K562 (cell line): Measurements from ENCODE around the gene IRF2BP2. TPM values are rescaled to one million over a fixed set of nuclear protein-coding genes. Genes with fewer than 3 reads are reported as not detected.
A peak's percentile ranks its signal among the peaks of the same experiment; 100 is the strongest.

Source experiments
- ASH1L ChIP-seq: fragments of 450-650 bp; IDR thresholded peaks from 2 replicates; pipeline ENCODE4 v1.6.1; 2018; ENCODE audit warnings: borderline replicate concordance, mild to moderate bottlenecking, low read depth; ENCODE audit not compliant: partially characterized antibody
- HDAC1 ChIP-seq, 2 experiments: fragments of 450-650 bp; IDR thresholded peaks; 2 replicates each; pipeline ENCODE4 v1.6.1; 2016 to 2017; ENCODE audit warnings: inconsistent platforms in 1 of 2, mild to moderate bottlenecking in 1 of 2, moderate library complexity in 1 of 2
- L3MBTL2 ChIP-seq: fragments of 450-650 bp; IDR thresholded peaks from 2 replicates; pipeline ENCODE4 v1.6.1; 2016; ENCODE audit warnings: mild to moderate bottlenecking, moderate library complexity
- PHF20 ChIP-seq: fragments of 450-650 bp; IDR thresholded peaks from 2 replicates; pipeline ENCODE4 v1.6.1; 2018; ENCODE audit not compliant: partially characterized antibody
- POLR2B ChIP-seq: fragments of 450-650 bp; IDR thresholded peaks from 2 replicates; pipeline ENCODE4 v1.6.1; 2018; ENCODE audit warnings: low read depth; ENCODE audit not compliant: partially characterized antibody
- SMAD4 ChIP-seq: fragments of 250-450 bp; sonication (Bioruptor Pico); conservative IDR thresholded peaks from 2 replicates; pipeline ENCODE4 v1.8.0; 2021; ENCODE audit warnings: inconsistent platforms, mild to moderate bottlenecking, moderate library complexity
- SOX6 ChIP-seq: fragments of 450-650 bp; IDR thresholded peaks from 2 replicates; pipeline ENCODE4 v1.6.1; 2014; ENCODE audit warnings: mild to moderate bottlenecking
- TRIM28 ChIP-seq: fragments of 450-650 bp; IDR thresholded peaks from 2 replicates; pipeline ENCODE4 v1.6.1; 2017
- ZEB2 ChIP-seq: fragments of 450-650 bp; IDR thresholded peaks from 2 replicates; pipeline ENCODE4 v1.6.1; 2016
- ZNF274 ChIP-seq: IDR thresholded peaks from 2 replicates; pipeline ENCODE4 v1.6.1; 2011; ENCODE audit warnings: low read depth, mild to moderate bottlenecking, low read length, moderate library complexity, borderline replicate concordance
- ZNF324 ChIP-seq: fragments of 250-450 bp; sonication (Bioruptor Pico); IDR thresholded peaks from 2 replicates; pipeline ENCODE4 v1.4.0; 2020; ENCODE audit warnings: mild to moderate bottlenecking
- ZNF586 ChIP-seq: fragments of 450-650 bp; formaldehyde crosslinking; conservative IDR thresholded peaks from 2 replicates; pipeline ENCODE4 v1.4.0; 2020; ENCODE audit warnings: mild to moderate bottlenecking, moderate library complexity
- ZNF717 ChIP-seq: fragments of 250-450 bp; sonication (Bioruptor Pico); IDR thresholded peaks from 2 replicates; pipeline ENCODE4 v1.5.0; 2021
- ZZZ3 ChIP-seq: fragments of 450-650 bp; IDR thresholded peaks from 2 replicates; pipeline ENCODE4 v1.6.1; 2016; ENCODE audit warnings: antibody characterized with exemption, mild to moderate bottlenecking, moderate library complexity
- polyA plus RNA-seq, 8 experiments: library from polyadenylated mRNA; depleted of rRNA in 4 of 8; stranded (reverse) in 5 of 8; unstranded in 3 of 8; fragments of >200 nt; fragmentation: Nextera tagmentation in 2 of 8; fragmentation: Illumina TruSeq in 1 of 8; extraction: Ambion mirVana in 2 of 8; extraction: Trizol in 1 of 8; gene quantifications; 2 replicates each; pipeline versions ENCODE4 v1.2.1 to v1.2.3, GENCODE V29; 2011 to 2014; ENCODE audit warnings: inconsistent platforms in 1 of 8, missing spikeins in 1 of 8
- total RNA-seq, 7 experiments: library from RNA; depleted of rRNA in 6 of 7; stranded (reverse); fragments of >200 nt in 6 of 7; fragmentation: Illumina TruSeq in 2 of 7; extraction: Trizol in 2 of 7; gene quantifications; 2 replicates each; pipeline versions ENCODE4 v1.2.1 to v1.2.3, GENCODE V29; 2011 to 2021; ENCODE audit warnings: low replicate concordance in 1 of 7
- TF ChIP-seq, protein P1 (sequence below): fragments of 450-650 bp; IDR thresholded peaks from 2 replicates; pipeline ENCODE4 v1.6.1; 2016; ENCODE audit warnings: mild to moderate bottlenecking
- TF ChIP-seq, protein P2 (sequence below): sonication (generic); formaldehyde crosslinking; IDR thresholded peaks from 2 replicates; pipeline ENCODE4 v1.8.0; 2022; ENCODE audit warnings: missing genetic modification reagents, mild to moderate bottlenecking, borderline replicate concordance
- TF ChIP-seq, protein P3 (sequence below): IDR thresholded peaks from 3 replicates; pipeline ENCODE4 v1.6.1; 2011; ENCODE audit warnings: borderline replicate concordance, mild to moderate bottlenecking; ENCODE audit not compliant: insufficient read length, insufficient read depth
- TF ChIP-seq, protein P4 (sequence below): fragments of 450-650 bp; formaldehyde crosslinking; IDR thresholded peaks from 2 replicates; pipeline ENCODE4 v1.4.0; 2022; ENCODE audit warnings: missing genetic modification characterization
- TF ChIP-seq, protein P5 (sequence below): fragments of 250-450 bp; sonication (Bioruptor Pico); IDR thresholded peaks from 2 replicates; pipeline ENCODE4 v1.5.0; 2020; ENCODE audit warnings: mild to moderate bottlenecking, borderline replicate concordance

Gene IRF2BP2
- total and polyA plus RNA-seq, 9 of the 15 experiments (the other 6 are each of a cell fraction or from before 2014, with no cell fraction given) = 7.7 to 68.6 (median 22.1) TPM

DNA sequence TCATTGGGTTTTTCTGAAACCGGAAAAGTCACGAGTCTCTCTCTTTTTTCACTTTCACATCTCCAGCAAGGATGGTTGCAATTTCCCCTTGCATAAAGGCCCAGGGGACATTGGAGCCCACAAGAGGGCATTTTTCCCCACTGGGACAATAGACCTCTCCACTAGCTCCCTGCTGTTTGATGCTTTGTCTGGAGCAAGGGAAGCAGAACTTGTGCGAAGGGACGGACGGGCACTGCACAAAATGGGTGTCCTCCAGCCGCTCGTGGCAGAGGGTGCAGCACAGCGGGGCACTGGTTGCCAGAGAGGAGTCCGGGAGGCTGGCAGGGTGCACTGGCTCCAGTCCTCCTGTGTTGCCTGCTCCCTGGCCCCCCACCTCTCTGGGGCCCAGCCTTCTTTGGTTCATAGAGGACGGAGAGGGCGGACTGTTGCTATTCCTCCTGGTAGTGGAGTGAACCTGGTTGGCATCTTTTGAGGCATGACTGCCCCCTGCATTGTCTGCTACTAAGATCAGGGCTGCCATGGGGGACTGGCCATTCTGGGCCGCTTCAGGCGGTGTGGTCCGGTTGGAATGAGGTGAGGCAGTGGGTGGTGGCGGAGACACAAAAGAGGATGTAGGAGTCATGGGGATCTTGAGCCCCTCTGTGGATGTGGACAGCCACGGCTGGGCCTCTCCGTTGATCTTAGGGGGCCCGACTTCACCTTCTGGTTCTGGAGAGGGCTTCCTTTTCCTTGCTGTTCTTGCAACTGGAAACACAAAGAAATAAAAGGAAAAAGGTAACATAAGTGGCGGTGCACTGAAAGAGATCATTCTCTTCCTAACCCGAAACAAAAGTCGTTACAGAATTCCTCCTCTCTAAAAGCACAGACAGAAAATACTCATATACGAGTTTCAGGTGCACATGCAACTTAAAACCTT is 2.6 kb downstream of the IRF2BP2 start (continued):
- TF ChIP-seq, protein P1, sequence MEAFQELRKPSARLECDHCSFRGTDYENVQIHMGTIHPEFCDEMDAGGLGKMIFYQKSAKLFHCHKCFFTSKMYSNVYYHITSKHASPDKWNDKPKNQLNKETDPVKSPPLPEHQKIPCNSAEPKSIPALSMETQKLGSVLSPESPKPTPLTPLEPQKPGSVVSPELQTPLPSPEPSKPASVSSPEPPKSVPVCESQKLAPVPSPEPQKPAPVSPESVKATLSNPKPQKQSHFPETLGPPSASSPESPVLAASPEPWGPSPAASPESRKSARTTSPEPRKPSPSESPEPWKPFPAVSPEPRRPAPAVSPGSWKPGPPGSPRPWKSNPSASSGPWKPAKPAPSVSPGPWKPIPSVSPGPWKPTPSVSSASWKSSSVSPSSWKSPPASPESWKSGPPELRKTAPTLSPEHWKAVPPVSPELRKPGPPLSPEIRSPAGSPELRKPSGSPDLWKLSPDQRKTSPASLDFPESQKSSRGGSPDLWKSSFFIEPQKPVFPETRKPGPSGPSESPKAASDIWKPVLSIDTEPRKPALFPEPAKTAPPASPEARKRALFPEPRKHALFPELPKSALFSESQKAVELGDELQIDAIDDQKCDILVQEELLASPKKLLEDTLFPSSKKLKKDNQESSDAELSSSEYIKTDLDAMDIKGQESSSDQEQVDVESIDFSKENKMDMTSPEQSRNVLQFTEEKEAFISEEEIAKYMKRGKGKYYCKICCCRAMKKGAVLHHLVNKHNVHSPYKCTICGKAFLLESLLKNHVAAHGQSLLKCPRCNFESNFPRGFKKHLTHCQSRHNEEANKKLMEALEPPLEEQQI = no peak
- TF ChIP-seq PHF20 = no peak
- no peak for TF ChIP-seq ZNF586 (CRISPR knock-in tag)
- TF ChIP-seq L3MBTL2 = no peak
- peak; percentile 23; the same call in 1 of the 2 replicates for TF ChIP-seq ZNF324
- TF ChIP-seq TRIM28 = no peak
- TF ChIP-seq, protein P2, sequence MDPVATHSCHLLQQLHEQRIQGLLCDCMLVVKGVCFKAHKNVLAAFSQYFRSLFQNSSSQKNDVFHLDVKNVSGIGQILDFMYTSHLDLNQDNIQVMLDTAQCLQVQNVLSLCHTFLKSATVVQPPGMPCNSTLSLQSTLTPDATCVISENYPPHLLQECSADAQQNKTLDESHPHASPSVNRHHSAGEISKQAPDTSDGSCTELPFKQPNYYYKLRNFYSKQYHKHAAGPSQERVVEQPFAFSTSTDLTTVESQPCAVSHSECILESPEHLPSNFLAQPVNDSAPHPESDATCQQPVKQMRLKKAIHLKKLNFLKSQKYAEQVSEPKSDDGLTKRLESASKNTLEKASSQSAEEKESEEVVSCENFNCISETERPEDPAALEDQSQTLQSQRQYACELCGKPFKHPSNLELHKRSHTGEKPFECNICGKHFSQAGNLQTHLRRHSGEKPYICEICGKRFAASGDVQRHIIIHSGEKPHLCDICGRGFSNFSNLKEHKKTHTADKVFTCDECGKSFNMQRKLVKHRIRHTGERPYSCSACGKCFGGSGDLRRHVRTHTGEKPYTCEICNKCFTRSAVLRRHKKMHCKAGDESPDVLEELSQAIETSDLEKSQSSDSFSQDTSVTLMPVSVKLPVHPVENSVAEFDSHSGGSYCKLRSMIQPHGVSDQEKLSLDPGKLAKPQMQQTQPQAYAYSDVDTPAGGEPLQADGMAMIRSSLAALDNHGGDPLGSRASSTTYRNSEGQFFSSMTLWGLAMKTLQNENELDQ (CRISPR knock-in tag) = 0 out of 2 replicates have a peak, but pooled peaks have one; percentile 11
- TF ChIP-seq, protein P3, sequence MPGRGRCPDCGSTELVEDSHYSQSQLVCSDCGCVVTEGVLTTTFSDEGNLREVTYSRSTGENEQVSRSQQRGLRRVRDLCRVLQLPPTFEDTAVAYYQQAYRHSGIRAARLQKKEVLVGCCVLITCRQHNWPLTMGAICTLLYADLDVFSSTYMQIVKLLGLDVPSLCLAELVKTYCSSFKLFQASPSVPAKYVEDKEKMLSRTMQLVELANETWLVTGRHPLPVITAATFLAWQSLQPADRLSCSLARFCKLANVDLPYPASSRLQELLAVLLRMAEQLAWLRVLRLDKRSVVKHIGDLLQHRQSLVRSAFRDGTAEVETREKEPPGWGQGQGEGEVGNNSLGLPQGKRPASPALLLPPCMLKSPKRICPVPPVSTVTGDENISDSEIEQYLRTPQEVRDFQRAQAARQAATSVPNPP = no peak
- peak; percentile 15 for TF ChIP-seq POLR2B
- TF ChIP-seq, protein P4, sequence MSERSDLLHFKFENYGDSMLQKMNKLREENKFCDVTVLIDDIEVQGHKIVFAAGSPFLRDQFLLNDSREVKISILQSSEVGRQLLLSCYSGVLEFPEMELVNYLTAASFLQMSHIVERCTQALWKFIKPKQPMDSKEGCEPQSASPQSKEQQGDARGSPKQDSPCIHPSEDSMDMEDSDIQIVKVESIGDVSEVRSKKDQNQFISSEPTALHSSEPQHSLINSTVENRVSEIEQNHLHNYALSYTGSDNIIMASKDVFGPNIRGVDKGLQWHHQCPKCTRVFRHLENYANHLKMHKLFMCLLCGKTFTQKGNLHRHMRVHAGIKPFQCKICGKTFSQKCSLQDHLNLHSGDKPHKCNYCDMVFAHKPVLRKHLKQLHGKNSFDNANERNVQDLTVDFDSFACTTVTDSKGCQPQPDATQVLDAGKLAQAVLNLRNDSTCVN (CRISPR knock-in tag) = no peak
- TF ChIP-seq ZZZ3 = no peak
- TF ChIP-seq, protein P5, sequence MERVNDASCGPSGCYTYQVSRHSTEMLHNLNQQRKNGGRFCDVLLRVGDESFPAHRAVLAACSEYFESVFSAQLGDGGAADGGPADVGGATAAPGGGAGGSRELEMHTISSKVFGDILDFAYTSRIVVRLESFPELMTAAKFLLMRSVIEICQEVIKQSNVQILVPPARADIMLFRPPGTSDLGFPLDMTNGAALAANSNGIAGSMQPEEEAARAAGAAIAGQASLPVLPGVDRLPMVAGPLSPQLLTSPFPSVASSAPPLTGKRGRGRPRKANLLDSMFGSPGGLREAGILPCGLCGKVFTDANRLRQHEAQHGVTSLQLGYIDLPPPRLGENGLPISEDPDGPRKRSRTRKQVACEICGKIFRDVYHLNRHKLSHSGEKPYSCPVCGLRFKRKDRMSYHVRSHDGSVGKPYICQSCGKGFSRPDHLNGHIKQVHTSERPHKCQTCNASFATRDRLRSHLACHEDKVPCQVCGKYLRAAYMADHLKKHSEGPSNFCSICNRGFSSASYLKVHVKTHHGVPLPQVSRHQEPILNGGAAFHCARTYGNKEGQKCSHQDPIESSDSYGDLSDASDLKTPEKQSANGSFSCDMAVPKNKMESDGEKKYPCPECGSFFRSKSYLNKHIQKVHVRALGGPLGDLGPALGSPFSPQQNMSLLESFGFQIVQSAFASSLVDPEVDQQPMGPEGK (CRISPR knock-in tag) = 0 out of 2 replicates have a peak, but pooled peaks have one; percentile 52
- TF ChIP-seq SMAD4 (CRISPR knock-in tag) = peak; percentile 28; the same call in 1 of the 2 replicates
- TF ChIP-seq HDAC1 (IDR thresholded peaks at IDR 0.05) = no peak
- no peak for TF ChIP-seq ZNF274
- TF ChIP-seq ZNF717 = no peak
- no peak for TF ChIP-seq ASH1L
- TF ChIP-seq SOX6 = peak; percentile 63
- TF ChIP-seq ZEB2 = no peak
